AG09309 (cell line): Measurements from ENCODE around the gene NCOR1.

Source experiments
- DNase-seq: peaks from one replicate; pipeline ENCODE4 v3.0.0-alpha.2; 2010; ENCODE audit warnings: low read depth
- H3K4me3 ChIP-seq: 2 replicates; pipeline ENCODE4 v1.5.1; 2011; ENCODE audit warnings: mild to moderate bottlenecking, low read depth, low read length, moderate library complexity; ENCODE audit not compliant: control insufficient read depth
- CTCF ChIP-seq: IDR thresholded peaks from 2 replicates; pipeline ENCODE4 v1.5.1; 2011; ENCODE audit warnings: mild to moderate bottlenecking, low read depth, low read length, inconsistent platforms; ENCODE audit not compliant: insufficient read depth, control insufficient read depth; ENCODE audit errors: missing control alignments

NCOR1 gene

GRCh38 chr17:16002708-16003260 lies 212.6 kb downstream of the NCOR1 start:
- H3K4me3 ChIP-seq: no peak overlapping the region
- no peak for TF ChIP-seq CTCF
- DNase-seq: no peak

DNA sequence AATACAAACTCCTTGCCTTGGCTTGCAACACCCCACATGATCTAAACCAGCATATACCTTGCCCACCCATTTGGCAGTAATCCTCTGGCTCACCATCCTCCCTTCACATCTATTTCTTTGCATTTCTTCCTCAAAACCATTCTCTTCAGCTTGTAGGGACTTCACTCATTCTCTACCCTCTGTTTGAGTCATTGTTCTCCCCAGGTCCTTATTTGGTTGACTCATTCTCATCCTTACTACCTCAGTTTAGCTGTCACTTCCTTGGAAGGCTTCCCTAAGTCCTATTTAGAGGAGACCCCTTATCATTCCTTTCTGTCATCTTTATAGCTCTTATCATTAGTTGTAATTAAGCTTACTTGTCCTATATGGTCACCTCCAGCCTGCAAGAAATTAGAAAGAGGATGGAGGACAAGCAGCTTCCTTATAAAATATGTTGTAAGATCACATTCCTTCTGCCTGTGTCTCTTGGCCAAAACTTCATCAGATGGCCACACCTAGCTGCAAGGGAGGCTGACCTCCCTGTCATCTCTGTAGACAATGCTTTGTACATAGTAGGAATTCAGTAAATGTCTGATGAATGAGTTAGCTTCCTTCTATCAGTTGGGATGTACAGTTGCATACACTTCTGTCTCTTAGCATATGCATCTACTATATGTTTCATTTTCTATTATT lies 214.0 kb downstream of the NCOR1 start:
- no peak for DNase-seq
- no peak overlapping the region for H3K4me3 ChIP-seq
- no peak for TF ChIP-seq CTCF

DNA sequence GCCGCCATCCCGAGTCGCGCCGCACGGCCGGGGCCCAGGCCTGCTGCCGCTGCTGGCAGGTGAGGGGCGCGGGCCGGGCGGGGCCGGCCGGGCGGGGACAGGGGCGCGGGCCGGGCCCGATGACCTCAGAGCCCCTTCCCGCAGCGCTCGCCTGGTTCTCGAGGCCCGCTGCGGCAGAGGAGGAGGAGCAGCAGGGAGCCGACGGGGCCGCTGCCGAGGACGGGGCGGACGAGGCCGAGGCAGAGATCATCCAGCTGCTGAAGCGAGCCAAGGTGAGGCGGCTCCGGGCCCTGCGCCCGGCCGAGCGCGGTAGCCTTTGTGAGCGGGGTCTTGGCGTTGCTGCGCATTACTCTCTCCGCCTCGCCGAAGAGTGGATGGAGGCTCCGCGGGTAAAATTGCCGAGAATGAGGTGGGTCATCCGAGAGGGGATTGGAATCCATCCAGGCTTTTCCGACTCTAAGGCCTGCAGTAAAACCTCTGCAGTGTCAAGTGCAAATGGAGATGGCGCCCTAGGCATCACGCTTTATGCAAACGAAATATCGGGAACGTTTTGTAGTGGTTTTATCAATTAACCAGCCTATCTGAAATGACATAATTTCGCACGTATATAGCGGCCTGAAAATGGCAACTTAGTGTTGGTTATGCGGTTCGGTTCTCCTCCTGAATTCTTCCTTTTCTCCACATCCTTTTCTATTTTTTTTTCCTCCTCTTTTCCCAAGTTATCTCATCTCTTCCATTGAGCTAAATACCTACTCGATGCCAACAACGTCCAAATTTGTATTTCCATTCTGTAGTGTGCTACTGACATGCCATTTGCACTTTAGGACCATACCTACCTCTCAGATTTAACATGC lies 215.1 kb downstream of the NCOR1 start:
- peak overlapping the region; percentile 70 for H3K4me3 ChIP-seq
- no peak for TF ChIP-seq CTCF
- no peak for DNase-seq

- no peak for TF ChIP-seq CTCF
- H3K4me3 ChIP-seq: peak within 1 kb of the TSS; percentile 70
- peak; percentile 63 for DNase-seq
Observed at GRCh38 chr17:15999141-15999973, 216.0 kb downstream of the NCOR1 start, which contains the start of the genes TTC19 and ZSWIM7. TTC19 (plus strand) TSS chr17:15999824; CDS start chr17:15999849, 25 bp downstream. ZSWIM7 (minus strand) TSS chr17:15999704; CDS start chr17:15999594, 110 bp downstream.

GRCh38 chr17:15998031-15998562 lies 217.2 kb downstream of the NCOR1 start:
- no peak for TF ChIP-seq CTCF
- no peak overlapping the region for H3K4me3 ChIP-seq
- DNase-seq: no peak

- no peak for TF ChIP-seq CTCF
- DNase-seq: no peak
- no peak overlapping the region for H3K4me3 ChIP-seq
Observed at GRCh38 chr17:15996322-15996721, 219.0 kb downstream of the NCOR1 start.
